Stomach smooth muscle (tissue), 2 donors: ENCODE results near the gene SELENOO.

Source experiments
- H3K27ac ChIP-seq: one replicate; pipeline ENCODE4 v1.7.0; 2013; ENCODE audit warnings: mild to moderate bottlenecking, low read length, inconsistent platforms
- H3K27me3 ChIP-seq, 2 donors: one replicate each; pipeline ENCODE4 v1.7.0; 2013; ENCODE audit warnings: low read length in 2 of 2; ENCODE audit not compliant: insufficient read depth in 2 of 2, control insufficient read depth in 1 of 2
- H3K36me3 ChIP-seq, 2 donors: one replicate each; pipeline ENCODE4 v1.7.0; 2013; ENCODE audit warnings: low read length in 2 of 2; ENCODE audit not compliant: control insufficient read depth in 2 of 2, insufficient read depth in 2 of 2
- H3K4me1 ChIP-seq: one replicate; pipeline ENCODE4 v1.7.0; 2013; ENCODE audit warnings: low read length; ENCODE audit not compliant: control insufficient read depth, insufficient read depth
- H3K4me3 ChIP-seq, 2 donors: one replicate each; pipeline ENCODE4 v1.7.0; 2013; ENCODE audit warnings: low read length in 2 of 2
- H3K9ac ChIP-seq, 2 donors: one replicate each; pipeline ENCODE4 v1.7.0; 2013; ENCODE audit warnings: low read length in 2 of 2, mild to moderate bottlenecking in 1 of 2
- H3K9me3 ChIP-seq, 2 donors: one replicate each; pipeline ENCODE4 v1.7.0; 2013; ENCODE audit warnings: low read length in 2 of 2; ENCODE audit not compliant: control insufficient read depth in 2 of 2
- donor health status: healthy.
- donor health status: Pancreatic carcinoma.

The SELENOO gene

DNA sequence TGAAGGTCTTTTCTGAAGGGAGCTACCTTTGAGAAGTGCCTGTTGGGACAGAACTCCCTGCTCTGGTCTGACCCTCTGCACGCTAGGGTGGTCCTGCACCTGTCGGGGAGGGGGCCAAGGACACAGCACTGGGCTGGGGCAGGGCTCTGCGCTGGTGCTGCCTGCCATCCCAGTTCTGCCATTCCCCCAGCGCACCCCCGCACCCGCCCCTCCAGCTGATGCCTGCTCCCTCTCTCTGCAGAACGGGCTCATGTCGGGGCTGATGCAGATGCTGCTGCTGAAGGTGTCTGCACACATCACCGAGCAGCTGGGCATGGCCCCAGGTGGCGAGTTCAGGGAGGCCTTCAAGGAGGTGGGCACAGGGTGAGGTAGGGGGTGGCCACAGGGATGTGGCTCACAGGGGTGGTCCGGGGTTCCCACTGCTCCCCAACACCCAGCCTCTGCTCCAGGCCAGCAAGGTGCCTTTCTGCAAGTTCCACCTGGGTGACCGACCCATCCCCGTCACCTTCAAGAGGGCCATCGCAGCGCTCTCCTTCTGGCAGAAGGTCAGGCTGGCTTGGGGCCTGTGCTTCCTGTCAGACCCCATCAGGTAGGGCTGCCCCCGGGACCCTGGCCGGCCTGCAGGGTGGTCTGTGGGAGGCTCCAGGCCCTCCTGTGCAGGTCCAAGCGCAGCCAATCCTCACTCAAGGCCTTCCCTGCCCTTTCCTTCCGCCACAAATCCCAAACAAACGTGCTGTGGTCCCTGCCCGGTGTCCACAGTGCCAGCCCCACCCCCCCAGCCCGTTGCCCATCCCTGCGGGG is 3.6 kb upstream of the SELENOO start:
- H3K4me3 ChIP-seq, result no peak overlapping the region
- no peak overlapping the region for H3K9ac ChIP-seq
- H3K36me3 ChIP-seq, result peaks cover 0 to 6% of the 10 kb centered on the region in 2 donors
- no peaks in the 10 kb centered on the region for H3K9me3 ChIP-seq
- H3K27me3 ChIP-seq, result no peaks in the 10 kb centered on the region
- no peak overlapping the region for H3K27ac ChIP-seq
- peaks cover 25% of the 10 kb centered on the region for H3K4me1 ChIP-seq

DNA sequence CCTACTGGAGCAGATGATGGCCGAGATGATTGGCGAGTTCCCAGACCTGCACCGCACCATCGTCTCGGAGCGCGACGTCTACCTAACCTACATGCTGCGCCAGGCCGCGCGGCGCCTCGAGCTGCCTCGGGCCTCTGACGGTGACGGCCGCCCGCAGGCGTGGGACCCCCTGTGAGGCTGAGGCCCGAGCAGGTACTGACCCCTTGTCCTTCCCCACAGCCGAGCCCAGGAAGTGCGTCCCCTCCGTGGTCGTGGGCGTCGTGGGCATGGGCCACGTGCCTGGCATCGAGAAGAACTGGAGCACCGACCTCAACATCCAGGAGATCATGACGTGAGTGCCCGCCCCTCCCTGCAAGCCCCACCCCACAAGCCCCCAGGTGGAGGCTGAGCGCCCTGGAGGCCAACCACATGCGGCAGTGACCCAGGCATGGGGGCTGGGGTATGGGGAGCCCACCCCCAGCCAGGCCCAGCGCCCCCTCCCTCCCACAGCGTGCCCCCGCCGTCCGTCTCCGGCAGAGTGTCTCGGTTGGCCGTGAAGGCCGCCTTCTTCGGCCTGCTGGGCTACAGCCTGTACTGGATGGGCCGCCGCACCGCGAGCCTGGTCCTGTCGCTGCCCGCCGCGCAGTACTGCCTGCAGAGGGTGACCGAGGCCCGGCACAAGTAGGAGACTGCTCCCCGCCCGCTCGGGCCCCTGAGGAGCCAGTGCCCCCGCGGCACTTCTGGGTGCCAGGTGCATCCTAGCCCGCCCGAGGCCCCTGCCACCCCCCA is 2.8 kb upstream of the SELENOO start:
- Histone ChIP-seq H3K36me3 (peaks cover 0 to 6% of the 10 kb centered on the region in 2 donors), H3K4me1 (peaks cover 31% of the 10 kb centered on the region), H3K9me3 (no peaks in the 10 kb centered on the region)

DNA sequence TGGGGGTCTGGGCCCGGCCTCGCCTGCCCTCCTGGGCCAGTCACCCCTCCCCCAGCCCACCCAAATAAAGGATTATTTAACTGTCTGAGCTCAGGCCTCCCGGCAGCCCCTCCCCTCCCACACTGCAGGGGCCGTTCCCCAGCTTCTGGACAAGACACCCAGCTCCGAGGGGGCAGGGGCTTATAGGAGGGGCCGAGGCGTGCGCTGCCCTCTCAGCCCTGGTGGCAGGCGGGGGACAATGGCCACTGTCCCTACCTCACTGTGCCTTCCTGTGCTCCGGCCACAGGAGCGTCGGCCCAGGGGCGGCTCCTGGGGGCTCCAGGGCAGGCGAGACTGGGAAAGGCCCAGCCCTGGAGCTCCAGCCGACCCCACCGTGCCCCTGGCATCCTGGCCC is 2.2 kb upstream of the SELENOO start:
- no peak overlapping the region for H3K27ac ChIP-seq
- no peaks in the 10 kb centered on the region for H3K9me3 ChIP-seq
- no peak overlapping the region for H3K4me3 ChIP-seq
- no peak overlapping the region for H3K9ac ChIP-seq
- peaks cover 0 to 6% of the 10 kb centered on the region in 2 donors for H3K36me3 ChIP-seq
- H3K27me3 ChIP-seq, result no peaks in the 10 kb centered on the region
- H3K4me1 ChIP-seq, result peaks cover 31% of the 10 kb centered on the region

More for the DNA sequence above, 2.8 kb upstream of the SELENOO start:
- Histone ChIP-seq H3K4me3 (no peak overlapping the region), H3K9ac (no peak overlapping the region), H3K27me3 (no peaks in the 10 kb centered on the region), H3K27ac (no peak overlapping the region)

DNA sequence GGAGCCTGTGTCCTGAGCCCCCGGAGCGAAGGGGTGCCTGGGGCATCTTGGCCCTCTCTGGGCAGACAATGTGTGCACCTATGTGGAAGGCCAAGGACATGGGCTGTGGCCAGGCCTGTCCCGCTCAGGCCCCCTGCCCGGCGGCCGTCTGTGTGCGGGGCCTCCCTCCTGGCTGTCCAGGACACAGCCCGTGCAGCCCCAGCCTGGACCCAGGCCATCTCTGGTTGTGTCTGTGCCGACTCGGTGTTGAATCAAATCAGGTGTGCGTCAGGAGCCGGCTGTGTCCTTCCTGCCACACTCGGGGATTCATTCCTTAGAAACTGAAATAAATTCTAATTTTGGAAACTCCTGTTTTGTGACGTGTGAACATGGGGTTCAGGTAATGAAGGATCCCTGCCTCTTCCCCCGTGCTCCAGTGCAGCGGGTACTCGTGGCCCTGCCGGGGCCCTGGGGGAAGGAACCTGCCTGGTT is 1.5 kb upstream of the SELENOO start:
- Histone ChIP-seq H3K4me3 (peak overlapping the region; percentile 65 to 77), H3K27me3 (no peaks in the 10 kb centered on the region), H3K9me3 (no peaks in the 10 kb centered on the region), H3K36me3 (peaks cover 0 to 6% of the 10 kb centered on the region in 2 donors), H3K27ac (peak overlapping the region; percentile 6), H3K4me1 (peaks cover 31% of the 10 kb centered on the region), H3K9ac (peak overlapping the region in 1 of 2 donors; percentile 72)

DNA sequence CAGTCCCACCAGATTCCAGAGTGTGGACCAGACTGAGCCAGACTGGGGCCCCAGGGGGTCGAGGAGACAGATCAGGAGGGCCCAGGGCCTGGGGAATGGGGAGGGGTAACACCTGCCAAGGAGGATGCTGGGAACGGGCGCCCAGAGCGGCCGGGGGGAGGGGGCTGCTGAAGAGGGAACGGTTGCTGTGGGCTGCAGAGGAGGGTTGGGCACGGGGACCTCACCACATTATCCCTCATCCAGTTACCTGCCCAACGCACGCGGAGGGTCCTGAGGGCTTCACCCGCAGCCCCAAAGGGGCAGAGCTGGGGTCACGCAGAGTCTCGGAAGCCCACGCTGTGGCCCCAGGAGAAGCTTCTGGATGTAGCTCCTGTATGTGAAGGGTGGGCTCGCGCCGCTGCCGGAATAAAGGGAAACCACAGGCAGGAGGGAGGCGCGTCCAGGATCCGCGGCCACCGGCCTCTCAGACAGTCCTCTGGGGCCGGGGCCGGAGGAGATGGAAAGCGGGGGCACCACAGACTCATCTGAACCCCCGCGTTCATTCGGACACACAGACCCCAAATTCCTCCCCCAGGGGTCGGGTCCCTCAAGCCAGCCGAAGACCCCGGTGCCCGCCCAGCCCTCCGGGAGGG is 866 bp upstream of the SELENOO start:
- Histone ChIP-seq H3K27me3 (no peaks in the 10 kb centered on the region), H3K4me3 (peak overlapping the region; percentile 65 to 77), H3K36me3 (peaks cover 0 to under 1% of the 10 kb centered on the region in 2 donors), H3K9me3 (no peaks in the 10 kb centered on the region), H3K27ac (peak overlapping the region; percentile 6), H3K4me1 (peaks cover 31% of the 10 kb centered on the region), H3K9ac (peak overlapping the region; percentile 62 to 72)

DNA sequence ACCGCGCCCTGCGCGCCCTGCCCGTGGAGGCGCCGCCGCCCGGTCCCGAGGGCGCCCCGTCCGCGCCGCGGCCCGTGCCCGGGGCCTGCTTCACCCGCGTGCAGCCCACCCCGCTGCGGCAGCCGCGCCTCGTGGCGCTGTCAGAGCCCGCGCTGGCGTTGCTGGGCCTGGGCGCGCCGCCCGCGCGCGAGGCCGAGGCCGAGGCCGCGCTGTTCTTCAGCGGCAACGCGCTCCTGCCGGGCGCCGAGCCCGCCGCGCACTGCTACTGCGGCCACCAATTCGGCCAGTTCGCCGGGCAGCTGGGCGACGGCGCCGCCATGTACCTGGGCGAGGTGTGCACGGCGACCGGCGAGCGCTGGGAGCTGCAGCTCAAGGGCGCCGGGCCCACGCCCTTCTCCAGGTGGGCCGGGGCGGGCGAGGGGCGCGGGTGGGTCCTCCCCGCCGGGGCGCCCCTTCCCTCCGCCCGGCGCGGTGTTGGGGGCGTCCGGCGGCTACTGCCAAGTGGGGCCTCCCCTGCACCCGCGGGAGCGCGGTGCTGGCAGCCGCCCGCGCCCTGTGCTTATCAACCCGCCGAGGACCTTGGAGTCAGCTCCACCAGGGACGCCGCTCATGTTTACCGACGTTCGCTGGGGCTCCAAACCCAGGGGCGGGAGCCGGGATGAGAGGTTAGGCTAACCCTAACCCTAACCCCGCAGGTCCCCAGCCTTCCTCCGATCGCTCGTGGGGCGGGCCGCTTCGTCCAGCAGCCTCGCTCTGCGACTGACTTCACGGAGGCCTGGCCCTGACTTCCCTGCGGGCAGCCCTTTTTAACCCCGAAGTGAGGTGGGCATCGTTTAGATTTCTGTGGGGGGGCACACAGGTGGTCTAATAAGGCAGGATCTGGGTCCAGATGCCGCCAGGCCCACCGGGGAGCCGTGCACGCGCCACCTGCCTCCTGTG is 649 bp downstream of the SELENOO start:
- H3K9ac ChIP-seq, result peak overlapping the region; percentile 62 to 70
- peaks cover 0 to 5% of the 10 kb centered on the region in 2 donors for H3K36me3 ChIP-seq
- no peak overlapping the region for H3K27ac ChIP-seq
- H3K4me3 ChIP-seq, result peak overlapping the region; percentile 73 to 77
- no peaks in the 10 kb centered on the region for H3K27me3 ChIP-seq
- peaks cover 34% of the 10 kb centered on the region for H3K4me1 ChIP-seq
- no peaks in the 10 kb centered on the region for H3K9me3 ChIP-seq

DNA sequence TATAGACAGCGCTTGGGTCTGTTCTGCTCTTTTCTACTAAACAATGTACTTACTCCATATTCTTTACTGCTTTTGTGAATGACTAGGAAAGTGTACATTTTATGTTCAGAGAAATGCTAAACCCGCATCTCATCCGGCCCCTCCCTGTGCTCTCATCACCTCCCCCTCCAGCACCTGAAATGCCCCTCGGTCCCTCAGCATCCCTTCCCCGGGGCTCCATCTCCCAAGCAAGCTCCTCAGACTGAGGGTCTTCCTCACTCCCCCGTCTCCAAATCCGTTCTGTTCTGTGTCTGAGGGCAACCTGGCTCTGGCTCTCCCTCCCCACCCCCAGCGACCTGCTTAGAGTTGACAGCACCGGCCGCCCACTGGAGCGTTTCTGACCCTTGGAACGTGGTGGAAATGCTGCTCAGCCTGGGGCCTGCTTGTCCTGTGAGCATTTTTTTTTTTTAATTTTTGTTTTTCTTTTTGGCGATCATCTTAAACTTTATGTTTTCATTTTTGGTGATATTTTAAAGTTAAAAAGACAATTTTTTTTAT is 1.4 kb downstream of the SELENOO start:
- no peaks in the 10 kb centered on the region for H3K9me3 ChIP-seq
- H3K9ac ChIP-seq, result peak overlapping the region; percentile 62 to 70
- peaks cover 0 to 7% of the 10 kb centered on the region in 2 donors for H3K36me3 ChIP-seq
- no peaks in the 10 kb centered on the region for H3K27me3 ChIP-seq
- no peak overlapping the region for H3K27ac ChIP-seq
- peak overlapping the region; percentile 73 to 77 for H3K4me3 ChIP-seq
- peaks cover 34% of the 10 kb centered on the region for H3K4me1 ChIP-seq

DNA sequence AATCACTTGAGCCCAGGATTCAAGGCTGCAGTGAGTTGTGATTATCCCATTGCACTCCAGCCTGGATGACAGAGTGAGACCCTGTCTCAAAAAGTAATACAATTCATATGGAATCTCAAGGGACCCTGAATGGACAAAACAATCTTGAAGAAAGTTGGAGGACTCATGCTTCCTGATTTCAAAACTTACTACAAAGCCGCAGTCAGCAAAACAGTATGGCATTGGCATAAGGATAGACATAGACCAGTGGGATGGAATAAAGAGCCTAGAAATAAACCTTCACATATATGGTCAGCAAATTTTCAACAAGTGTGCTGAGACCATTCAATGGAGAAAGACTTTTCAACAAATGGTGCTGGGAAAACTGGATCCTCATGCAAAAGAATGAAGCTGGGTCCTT is 2.5 kb downstream of the SELENOO start:
- H3K27me3 ChIP-seq, result no peaks in the 10 kb centered on the region
- H3K4me1 ChIP-seq, result peaks cover 34% of the 10 kb centered on the region
- H3K9ac ChIP-seq, result no peak overlapping the region
- no peak overlapping the region for H3K4me3 ChIP-seq
- H3K27ac ChIP-seq, result no peak overlapping the region
- H3K36me3 ChIP-seq, result peaks cover 0 to 13% of the 10 kb centered on the region in 2 donors
- no peaks in the 10 kb centered on the region for H3K9me3 ChIP-seq

DNA sequence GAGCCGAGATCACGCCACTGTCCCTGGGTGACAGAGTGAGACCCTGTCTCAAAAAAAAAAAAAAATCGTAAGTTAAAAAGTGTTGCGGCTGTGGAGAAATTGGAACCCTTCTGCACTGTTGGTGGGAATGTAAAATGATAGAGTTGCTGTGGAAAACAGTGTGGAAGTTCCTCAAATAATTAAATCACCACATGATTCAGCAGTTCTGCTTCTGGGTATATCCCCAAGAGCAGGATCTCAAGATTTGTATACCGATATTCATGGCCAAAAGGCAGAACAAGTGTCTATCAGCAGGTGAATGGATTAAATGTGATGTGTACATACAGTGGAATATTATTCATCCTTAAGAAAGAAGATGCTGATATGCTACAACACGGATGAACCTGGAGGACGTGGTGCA is 3.8 kb downstream of the SELENOO start:
- H3K9ac ChIP-seq, result no peak overlapping the region

More for the DNA sequence above, 3.8 kb downstream of the SELENOO start:
- H3K9me3 ChIP-seq, result no peaks in the 10 kb centered on the region
- no peak overlapping the region for H3K27ac ChIP-seq
- no peaks in the 10 kb centered on the region for H3K27me3 ChIP-seq
- peaks cover 0 to 13% of the 10 kb centered on the region in 2 donors for H3K36me3 ChIP-seq
- H3K4me3 ChIP-seq, result no peak overlapping the region
- peaks cover 33% of the 10 kb centered on the region for H3K4me1 ChIP-seq
